ENCODE results near the gene EEF2KMT.
"Not testable (repeated sequence)": the region's sequence is repeated elsewhere in the genome, so short reads cannot be mapped to it uniquely, and the experiment has no call there.

- not testable (repeated sequence) for TF ChIP-seq CTCF (conservative IDR thresholded peaks at IDR 0.05); EZH2 (IDR thresholded peaks at IDR 0.05; ENCODE audit: low read depth)
Measured at GRCh38 chr16:5099174-5099573, 1.6 kb upstream of the EEF2KMT start.
